Activated CD8-positive, alpha-beta memory T cell treated with anti-CD3 and anti-CD28 coated beads for 24 hours (primary cell): ENCODE measurements around the gene PROSER2.

ENCODE experiments used
- DNase-seq: peaks from one replicate; pipeline ENCODE4 v3.0.0-alpha.2; 2020

Gene PROSER2

DNA sequence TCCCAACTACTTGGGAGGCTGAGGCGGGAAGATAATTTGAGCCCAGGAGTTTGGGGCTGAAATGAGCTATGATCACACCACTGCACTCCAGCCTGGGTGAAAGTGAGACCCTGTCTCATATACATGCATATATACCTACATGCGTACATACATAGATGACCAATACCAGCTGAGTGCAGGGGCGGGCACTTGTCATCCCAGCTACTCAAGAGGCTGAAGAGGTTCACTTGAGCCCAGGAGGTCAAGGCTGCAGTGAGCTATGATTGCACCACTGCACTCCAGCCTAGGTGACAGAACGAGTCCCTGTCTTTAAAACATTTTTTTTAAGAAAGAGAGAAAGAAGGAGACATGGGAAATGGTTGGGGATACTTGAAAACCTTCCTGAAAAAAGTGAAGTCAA lies 17.4 kb upstream of the PROSER2 start:
- no peak for DNase-seq

DNA sequence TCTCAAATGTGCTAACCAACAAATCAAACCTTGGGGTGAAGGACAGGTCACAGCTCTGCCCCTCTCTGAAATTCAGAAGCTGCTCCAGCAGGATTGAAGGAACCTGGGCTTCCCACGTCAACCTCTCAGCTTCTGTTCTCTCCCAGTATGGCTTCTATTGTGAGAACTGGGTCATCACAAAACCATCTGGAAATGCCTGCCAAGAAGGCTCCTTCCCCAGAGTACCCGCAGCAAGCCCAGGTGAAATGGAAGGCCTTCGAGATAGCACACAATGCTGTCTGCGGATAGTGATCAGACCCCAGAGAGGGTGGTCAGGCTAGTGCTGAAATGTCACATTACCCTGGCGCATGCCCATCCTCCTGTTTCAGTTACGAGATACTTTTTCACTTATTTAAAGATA lies 16.4 kb upstream of the PROSER2 start:
- no peak for DNase-seq

DNA sequence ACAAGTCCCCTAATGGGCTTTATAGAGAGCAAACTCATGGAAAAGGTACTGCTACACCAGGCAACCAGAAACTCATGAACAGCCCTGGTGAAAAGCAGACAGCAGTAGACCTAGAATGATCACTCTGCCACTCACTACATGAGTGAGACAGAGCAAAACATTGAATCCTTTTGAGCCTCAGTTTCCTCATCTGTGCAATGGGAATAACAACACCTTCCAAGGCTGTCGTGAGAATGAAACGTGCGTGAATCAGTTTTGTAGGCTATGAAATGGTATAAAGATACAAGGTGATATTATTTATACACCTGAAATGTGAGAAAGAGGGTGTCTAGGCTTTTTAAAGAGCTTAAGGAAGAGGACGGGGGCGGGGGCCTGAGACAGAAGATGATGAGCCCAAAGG lies 14.3 kb upstream of the PROSER2 start:
- no peak for DNase-seq

DNA sequence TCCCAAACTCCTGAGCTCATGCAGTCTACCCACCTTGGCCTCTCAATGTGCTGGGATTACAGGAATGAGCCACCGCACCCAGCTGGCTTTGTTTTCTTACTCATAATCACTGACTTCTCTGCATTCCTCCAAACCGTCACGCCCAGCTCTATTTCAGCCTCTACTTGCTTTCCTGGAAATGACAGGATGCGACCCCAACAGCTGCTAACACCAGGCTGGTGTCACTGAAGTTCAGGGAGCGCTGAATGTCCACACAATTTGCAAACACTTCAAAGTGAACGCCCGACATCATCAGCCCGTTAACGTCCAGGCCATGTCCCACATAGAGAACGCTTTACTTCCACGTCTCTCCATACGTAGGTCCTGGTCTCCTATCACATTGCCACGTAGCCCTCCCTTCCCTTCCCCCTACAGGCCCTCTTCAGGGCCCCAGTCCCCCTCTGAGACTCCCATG lies 12.8 kb upstream of the PROSER2 start:
- DNase-seq, result no peak

DNA sequence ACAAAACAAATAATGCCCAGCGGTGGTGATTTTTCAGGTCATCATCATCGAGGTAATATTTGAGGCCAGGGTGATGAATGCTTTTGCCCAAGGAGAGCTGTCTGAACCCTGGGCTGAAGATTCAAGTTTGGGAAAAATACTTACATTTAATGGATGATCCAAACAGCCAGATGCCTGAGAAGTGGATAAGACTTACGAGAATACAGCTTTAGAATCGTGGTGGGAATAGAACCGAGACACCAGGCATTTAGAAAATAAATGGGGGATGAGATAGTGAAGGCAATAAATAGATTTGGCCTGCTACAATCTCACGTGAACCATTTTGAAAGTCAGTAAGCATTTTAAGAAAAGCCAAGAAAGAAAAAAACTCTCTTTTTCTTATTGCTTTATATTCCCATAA lies 12.2 kb upstream of the PROSER2 start:
- no peak for DNase-seq

DNA sequence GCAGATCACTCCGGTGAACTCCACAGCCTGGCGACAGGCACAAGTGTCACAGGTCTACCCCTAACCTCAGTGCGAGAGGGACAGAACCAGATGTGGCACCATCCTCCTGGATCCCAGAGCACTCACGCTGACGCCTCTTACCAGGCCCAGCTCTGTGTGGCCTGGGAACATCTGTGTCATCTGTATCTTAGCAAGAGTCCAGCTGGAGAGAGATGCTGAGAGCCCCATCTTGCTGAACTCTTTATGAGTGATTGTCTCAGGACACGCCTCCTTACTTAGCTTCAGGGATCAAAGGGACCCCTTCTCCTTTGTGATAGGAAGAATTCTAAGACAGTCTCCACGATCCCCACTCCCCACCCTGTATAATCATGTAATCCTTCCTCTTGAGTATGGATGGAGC lies 10.0 kb upstream of the PROSER2 start:
- DNase-seq, result no peak

DNA sequence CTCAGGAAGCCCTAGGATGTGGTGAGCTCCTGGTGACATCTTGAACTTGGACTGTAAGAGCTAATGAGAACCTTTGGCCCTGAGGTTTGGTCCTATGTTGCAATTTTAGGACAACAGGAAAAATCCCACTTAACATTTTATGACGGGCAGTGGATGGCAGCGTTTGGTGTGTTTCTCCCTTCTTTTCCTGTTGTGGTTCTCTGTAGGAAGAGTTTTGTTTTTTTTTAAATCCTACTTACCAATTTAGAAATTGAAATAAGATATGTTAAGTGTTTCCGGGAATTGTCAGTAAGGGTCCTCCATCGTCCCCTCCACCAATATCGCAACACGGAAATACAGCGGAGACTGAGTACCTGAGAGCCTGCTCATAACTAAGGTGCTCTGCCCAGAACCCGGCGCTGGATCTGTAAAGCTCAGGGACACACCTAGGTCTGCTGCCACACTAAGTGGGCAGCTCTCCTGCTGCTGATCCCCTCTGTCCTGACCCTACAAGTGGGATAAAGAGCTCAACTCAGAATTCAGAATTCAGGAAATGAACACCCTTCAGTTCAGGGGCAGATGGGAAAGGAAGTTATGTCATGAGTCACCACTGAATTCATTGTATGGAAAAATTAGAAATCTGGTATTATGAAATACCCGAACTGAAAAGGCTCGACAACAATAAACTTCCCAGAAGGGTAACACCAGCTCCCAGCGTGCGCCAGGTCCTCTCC lies 9.1 kb upstream of the PROSER2 start:
- no peak for DNase-seq

DNA sequence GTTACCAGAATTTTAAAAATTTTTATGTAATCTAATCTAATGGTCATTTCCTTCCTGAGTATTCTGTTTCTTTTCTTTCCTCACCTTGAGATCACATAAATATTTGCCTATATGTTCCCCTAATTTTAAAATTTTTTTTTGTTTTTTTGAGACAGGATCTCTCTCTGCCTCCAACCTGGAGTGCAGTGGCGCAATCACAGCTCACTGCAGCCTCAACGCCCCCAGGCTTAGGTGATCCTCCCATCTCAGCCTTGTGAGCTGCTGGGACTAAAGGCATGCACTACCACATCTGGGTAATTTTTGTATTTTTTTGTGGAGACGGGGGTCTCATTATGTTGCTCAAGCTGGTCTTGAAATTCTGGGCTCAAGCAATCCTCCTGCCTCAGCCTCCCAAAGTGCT lies 4.1 kb upstream of the PROSER2 start:
- DNase-seq, result no peak

DNA sequence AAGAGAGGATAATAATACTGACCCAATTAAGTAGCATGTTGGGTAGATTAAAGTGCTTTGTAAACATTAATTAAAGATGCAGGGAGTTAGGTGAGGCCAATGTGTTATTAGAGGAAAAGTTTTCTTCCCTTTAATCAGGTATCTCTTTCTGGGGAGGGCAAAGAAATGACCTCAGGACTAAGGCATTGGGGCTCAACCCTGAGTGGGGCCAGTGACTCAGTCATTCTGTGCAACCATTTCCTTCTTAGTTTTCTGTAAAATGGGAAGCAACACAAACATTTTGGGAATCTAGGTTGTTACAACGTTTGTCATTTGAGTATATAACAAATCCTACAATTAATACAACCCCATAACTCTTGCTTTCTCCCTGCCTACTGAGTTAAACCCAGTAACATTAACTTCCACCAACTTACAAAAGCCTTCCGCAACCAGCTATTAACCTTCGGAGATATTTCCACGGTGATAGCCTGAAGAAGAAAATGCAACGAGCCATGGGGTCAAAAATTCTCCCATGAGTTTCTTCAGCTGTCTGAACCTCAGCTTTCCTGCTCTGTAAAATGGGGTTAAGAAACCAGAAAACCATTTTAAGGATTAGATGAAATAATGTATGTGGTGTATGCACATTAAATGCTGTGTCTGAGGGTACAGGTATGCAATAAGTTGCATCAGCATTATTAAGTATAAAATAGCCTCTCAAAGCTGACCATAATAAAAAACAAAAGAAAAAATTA lies 965 bp upstream of the PROSER2 start:
- no peak for DNase-seq

DNA sequence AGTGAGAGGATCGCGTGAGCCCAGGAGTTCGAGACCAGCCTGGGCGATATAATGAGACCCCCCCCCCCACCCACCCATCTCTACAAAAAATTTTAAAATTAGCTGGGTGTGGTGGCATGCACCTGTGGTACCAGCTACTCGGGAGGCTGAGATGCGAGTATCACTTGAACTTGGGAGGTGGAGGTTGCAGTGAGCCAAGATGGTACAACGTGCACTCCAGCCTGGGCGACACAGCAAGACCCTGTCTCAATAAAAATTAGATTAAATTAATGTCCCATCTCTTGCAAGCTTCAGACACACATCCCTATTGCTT lies 391 bp upstream of the PROSER2 start:
- DNase-seq, result no peak

DNA sequence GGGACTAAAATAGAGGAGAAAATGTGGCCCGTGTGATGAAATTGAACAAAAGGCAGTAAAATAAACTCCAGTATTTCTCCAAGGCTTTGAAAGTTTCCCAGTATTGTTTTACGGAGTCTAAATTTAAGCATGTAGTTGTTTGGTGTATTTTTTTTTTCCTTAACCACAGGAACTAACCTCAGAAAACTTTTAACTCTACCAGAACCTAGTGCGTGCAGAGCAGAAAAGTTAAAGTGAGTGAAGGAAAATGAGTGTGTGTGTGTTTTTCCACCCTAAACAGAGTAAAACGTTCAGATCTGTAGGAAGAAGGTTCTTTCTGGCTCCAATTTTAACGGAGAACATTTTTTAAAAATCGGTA lies 812 bp downstream of the PROSER2 start:
- DNase-seq, result no peak

DNA sequence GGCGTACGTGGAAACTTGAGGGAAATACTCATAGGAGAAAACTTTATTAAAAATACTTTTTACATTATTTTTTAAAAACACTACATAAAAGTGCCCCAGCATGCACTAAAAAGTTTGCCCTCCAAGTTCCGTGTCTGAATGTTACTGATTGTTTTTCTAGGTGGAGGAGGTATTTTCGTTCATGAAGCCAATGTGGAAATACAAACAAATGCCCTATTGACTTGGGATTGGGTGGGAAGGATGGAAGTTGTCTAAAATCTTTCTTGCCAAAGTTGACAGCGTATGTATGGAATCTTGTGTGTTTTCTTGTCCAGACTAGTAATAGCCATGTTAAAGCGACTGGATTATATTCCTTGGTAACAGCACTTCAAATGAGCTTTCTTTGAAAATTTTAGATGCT lies 1.2 kb downstream of the PROSER2 start:
- DNase-seq, result no peak

DNA sequence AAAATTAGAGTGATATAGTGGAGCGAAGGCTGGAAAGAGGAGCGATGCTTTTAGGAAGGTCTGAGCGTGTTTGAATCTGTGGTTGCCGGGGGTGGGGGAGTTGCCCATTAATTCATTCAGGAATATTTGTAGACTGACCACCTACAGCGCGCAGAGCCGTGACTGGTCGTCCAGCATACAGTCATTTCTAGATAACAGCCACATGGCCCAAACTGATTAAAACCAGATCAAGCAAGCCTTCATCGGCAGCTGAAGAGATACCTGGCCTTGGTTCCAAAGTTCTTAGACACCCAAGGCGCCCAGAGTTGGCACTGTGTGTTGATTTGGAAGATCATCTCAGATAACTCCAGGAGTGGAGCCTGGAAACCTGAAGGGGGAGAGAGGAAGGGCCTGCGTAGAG lies 1.7 kb downstream of the PROSER2 start:
- DNase-seq, result no peak

DNA sequence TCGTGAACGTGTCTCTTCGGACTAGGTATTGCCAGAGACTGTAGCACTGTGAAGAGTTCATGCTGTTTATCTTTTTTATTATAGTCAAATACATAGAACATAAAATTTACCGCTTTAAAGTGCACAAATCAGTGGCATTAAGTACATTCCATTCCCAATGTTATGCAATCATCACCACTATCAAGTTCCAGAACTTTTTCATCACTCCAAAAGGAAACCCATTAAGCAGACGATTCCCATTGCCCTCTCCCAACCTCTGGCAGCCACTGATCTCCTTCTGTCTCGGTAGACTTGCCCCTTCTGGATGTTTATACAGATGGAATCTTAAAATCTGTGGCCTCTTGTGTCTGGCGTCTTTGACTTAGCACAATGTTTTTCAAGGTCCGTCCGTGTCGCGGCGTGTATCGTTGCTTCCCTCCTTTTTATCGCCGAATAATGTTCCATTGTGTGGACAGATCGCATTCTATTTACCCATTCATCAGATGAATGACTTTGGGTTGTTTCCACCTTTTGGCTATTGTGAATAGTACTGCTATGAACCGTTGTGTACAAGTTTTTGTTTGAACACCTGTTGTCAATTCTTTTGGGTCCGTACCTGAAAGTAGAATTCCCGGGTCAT lies 2.7 kb downstream of the PROSER2 start:
- no peak for DNase-seq

DNA sequence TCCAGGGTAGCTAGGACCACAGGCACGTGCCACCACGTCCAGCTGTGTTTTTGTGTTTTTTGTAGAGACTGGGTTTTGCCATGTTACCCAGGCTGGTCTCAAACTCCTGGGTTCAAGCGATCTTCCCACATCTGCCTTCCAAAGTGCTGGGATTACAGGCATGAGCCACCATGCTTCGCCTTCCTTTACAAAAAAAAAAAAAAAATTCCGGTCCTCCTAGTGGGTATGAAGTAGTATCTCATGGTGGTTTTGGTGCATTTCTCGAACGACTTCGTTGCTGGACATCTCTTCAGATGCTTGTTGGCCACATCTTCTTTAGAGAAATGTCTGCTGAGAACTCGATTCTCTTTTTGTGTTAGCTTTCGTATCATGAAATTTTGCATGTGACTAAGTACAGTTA lies 3.9 kb downstream of the PROSER2 start:
- no peak for DNase-seq

DNA sequence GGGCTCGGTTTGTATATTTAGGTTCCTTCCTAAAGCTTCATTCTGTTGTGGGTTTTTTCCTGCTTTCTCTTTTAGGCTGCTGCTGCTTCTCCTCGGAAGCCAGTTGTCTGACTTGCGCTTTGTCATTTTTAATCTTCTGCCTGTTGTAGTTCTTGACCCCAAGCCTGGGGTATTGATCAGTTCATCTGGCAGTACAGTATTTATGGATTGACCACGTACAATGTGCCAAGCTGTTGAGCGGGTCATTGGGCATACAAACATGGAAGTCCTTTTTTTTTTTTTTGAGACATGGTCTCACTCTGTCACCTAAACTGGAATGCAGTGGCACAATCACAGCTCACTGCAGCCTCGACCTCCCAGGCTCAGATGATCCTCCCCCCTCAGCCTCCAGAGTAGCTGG lies 4.3 kb downstream of the PROSER2 start:
- DNase-seq, result no peak

DNA sequence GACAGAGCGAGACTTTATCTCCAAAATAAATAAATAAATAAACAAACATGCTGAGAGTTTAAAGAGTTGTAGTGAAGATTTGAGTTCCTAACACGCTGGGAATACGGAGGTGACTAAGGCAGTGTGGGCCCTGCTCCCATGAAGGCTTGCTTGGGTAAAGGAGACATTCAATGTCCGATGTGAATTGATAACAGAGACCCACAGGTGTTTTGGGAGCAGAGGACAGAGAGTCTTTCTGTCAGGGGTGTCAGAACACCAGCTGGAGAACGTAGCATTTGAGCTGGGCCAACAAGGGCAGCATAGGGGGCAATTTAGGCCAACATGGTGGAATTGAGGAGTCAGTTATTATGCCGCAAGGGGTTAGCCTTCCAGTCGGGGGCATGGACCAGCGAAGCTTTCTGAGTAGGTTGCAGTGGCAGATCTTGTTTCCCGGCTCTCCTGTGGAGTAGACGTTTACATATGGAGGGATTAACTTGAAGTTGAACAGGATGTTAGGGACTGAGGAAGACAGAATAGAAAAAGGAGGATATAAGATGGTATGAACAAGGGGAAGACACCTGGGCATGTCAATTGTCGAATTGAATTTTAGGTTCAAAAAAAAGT lies 5.6 kb downstream of the PROSER2 start:
- no peak for DNase-seq

DNA sequence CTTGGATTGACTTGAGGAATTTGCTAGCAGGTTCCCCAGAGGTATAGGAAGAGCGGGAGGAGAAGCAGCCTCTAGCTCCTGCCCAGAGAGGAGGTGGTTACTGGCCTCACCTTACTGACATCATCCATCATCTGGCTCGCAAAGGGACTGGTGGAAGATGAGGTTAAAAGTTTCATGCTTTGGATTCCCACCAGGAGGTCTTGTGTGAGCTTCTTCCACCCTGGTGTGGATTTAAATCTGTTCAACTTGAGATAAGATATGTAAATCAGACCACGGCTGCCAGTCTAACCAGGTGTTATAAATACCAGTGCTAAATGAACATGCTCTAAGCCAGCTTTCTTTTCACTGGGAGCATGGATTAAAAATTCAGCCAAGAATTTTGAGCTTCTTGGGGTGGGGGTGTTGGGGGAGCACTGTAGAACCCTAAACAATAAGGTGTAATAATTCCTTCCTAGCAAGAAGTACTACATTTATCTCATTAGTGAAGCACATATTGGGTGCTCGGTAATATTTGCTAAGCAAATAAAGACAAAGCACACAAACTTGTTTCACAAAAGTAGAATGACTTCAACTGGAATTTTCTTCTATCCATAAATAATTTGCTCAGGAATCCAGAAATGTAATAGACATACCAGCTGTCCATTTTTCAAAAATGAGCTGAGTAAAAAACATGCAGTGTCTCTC lies 7.8 kb downstream of the PROSER2 start:
- no peak for DNase-seq

DNA sequence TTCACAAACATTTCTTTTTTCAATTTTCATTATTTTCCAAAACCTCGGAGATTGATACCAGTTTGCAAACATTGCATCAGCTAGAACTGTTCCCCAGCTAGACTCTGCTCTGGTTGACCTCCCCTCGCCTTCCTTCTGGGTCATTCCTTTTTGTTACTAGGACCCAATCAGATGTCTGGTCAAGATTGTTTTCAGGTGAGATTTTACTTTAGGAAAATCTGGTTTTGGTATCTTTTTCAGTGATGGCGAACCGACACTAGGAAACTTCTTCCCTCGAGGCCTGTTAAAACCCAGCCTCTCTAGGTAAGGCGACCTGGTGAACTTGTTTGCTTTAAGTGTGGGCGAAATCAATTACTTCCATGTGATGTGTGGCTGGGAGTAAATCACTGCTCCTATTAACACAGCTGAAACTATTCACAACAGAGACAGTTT lies 8.4 kb downstream of the PROSER2 start:
- no peak for DNase-seq

DNA sequence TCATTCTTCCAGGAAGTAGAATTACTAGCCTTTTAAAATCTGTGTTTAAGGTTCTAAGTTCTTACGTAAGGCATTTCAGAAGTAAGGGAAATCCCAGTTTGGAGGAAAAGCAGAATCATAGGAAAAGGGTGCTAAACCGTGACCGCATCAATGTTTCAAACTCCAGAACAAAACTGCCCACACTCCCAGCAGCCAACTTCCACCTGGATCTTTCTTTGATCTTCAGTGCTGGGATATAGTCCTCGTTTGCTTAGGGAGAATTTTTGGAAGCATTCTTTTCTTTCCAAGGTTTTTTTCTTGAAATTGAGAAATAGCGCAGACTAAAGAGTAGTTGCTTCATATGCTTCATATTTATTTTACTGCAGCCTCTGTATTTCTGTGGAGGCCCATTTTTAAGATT lies 8.9 kb downstream of the PROSER2 start:
- no peak for DNase-seq

DNA sequence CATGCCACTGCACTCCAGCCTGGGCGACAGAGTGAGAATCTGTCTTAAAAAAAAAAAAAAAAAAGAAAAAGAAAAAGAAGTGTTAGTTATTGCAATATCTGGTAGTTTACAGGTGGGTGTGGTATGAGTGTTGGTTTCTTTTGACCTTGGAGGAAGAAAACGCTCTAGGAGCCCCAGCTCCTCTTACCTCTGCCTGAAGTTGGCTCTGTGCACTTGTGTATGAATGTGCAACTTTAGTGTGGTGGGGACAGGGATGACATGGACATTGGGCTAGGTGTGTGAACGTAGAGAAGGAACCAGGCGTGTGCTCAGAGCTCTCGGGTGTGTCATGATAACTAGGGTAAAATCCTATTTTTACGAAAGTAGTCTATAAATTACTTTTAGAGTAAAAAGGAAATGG lies 11.9 kb downstream of the PROSER2 start:
- DNase-seq, result no peak

DNA sequence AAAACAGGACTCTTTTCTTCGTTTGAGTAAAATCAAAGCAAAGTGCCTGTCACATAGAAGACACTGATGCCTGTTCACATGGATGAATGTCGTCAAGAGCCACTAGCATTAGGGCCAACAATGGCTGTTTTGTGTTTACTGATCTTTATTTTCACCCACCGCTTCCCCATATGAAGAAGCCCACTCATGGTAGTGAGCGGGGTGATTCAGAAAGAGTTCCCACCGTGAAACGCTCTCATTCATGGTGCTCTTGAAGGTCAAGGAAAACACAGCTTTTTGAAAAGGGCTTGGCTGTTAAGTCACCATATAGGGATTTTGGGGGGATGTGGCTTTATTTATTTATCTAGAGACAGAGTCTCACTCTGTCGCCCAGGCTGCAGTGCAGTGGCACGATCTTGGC lies 12.5 kb downstream of the PROSER2 start:
- no peak for DNase-seq

DNA sequence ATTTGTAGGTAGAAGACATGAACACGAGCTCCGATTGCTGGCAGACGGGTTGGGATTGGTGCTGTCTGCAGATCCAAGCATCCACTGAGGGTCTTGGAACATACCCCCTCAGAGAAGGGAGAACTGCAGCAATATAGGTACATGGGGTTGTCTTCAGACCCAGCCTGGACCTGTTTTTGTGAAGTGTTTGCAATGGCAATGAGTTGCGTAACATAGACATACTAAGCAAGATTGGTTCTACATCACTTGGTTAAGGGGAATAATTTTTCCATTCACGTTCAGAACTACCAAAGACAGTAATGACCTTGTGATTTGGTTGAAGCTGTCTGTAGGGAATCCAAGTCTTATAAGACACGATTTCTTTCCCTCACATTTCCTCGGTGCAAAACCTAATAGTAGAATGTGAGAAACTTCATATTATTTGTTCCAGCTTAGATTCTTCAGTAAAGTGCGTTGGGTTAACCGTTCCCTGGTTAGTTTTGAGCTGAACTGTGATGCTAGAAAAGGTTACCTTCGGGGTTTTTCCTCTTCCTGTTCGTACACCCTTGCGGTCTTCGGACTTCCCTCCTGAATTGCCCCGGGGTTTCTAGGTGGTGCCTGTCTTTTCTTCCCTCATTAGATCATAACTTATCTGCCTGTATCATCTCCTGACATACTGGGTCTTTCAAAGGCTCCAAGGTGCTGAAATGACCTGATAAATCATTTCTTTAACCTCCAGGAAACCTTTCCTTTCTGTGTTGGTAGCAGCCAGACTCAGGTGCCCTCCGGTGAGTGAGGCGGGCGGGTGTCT lies 14.4 kb downstream of the PROSER2 start:
- no peak for DNase-seq
